ENCODE measurements around the gene PDE4D.

Gene PDE4D

GRCh38 chr5:59272809-59273427 lies 620.6 kb downstream of the PDE4D start:
- DNase-seq: no peak

GRCh38 chr5:59268756-59269415 lies 624.6 kb downstream of the PDE4D start:
- no peak for DNase-seq

- DNase-seq: no peak
These were observed 626.5 kb downstream of the PDE4D start for GRCh38 chr5:59267033-59267432.

- no peak for DNase-seq
These were observed 627.1 kb downstream of the PDE4D start for GRCh38 chr5:59266410-59266809.

- no peak for DNase-seq
These were observed 628.8 kb downstream of the PDE4D start for GRCh38 chr5:59264639-59265245.

- DNase-seq: no peak
These were observed 629.5 kb downstream of the PDE4D start for GRCh38 chr5:59264013-59264412.

GRCh38 chr5:59261969-59262368 lies 631.6 kb downstream of the PDE4D start:
- DNase-seq: no peak

- no peak for DNase-seq
These were observed 632.6 kb downstream of the PDE4D start for GRCh38 chr5:59260973-59261372.

- no peak for DNase-seq
These were observed 633.3 kb downstream of the PDE4D start for GRCh38 chr5:59260200-59260599.

GRCh38 chr5:59259237-59259636 lies 634.3 kb downstream of the PDE4D start:
- DNase-seq: no peak

- DNase-seq: no peak
These were observed 635.8 kb downstream of the PDE4D start for GRCh38 chr5:59257488-59258400.

- no peak for DNase-seq
These were observed 637.2 kb downstream of the PDE4D start for GRCh38 chr5:59256331-59256730.

- DNase-seq: no peak
These were observed 639.4 kb downstream of the PDE4D start for GRCh38 chr5:59254055-59254687.

- no peak for DNase-seq
These were observed 639.9 kb downstream of the PDE4D start for GRCh38 chr5:59253625-59254024.

- no peak for DNase-seq
These were observed 641.9 kb downstream of the PDE4D start for GRCh38 chr5:59251627-59252026.

GRCh38 chr5:59249726-59250125 lies 643.8 kb downstream of the PDE4D start:
- DNase-seq: no peak

- no peak for DNase-seq
These were observed 644.4 kb downstream of the PDE4D start for GRCh38 chr5:59249160-59249559.

GRCh38 chr5:59246882-59247281 lies 646.6 kb downstream of the PDE4D start:
- no peak for DNase-seq

- no peak for DNase-seq
These were observed 647.2 kb downstream of the PDE4D start for GRCh38 chr5:59246145-59246869.

- no peak for DNase-seq
These were observed 648.3 kb downstream of the PDE4D start for GRCh38 chr5:59245198-59245597.

GRCh38 chr5:59241552-59241951 lies 652.0 kb downstream of the PDE4D start:
- DNase-seq: no peak

- no peak for DNase-seq
These were observed 652.4 kb downstream of the PDE4D start for GRCh38 chr5:59241119-59241518.
